Measurements from ENCODE around the gene PNPLA7.
A peak's percentile ranks its signal among the peaks of the same experiment; 100 is the strongest.
"Not testable (repeated sequence)": the region's sequence is repeated elsewhere in the genome, so short reads cannot be mapped to it uniquely, and the experiment has no call there.

The PNPLA7 gene

DNA sequence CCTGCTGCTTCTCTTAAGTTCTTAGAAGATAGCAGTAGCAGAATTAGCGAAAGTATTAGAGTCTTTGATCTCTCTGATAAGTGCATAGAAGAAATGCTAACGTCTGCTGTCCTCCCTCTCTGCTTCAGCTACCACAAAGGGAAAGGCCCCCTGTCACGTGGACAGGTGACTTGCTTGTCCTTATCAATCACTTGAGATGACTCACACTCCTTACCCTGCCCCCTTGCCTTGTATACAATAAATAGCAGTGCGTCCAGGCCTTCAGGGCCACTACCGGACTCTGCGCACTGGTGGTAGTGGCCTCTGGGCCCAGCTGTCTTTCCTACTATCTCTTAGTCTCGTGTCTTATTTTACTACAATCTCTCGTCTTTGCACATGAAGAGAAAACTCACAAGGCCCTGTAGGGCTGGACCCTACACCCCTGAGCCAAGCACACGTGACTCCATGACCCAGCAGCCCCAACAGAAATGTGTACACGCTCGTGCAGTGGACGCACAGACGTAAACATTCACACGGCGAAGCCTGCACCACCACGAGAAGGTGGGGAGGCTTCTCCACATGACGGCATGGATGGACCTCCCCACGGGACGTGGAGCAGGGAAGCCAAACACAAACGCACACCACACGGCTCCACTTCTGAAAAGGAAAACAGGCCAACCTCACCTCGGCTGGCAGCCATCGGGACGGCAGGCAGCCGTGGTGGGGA is 38.3 kb downstream of the PNPLA7 start:
- no peak for DNase-seq

- DNase-seq = not testable (repeated sequence)
Observed at GRCh38 chr9:137511126-137511525, 39.1 kb downstream of the PNPLA7 start.

- DNase-seq = no peak
Observed at GRCh38 chr9:137509198-137509597, 41.0 kb downstream of the PNPLA7 start.

GRCh38 chr9:137506702-137507171 is 43.5 kb downstream of the PNPLA7 start:
- DNase-seq = no peak

DNA sequence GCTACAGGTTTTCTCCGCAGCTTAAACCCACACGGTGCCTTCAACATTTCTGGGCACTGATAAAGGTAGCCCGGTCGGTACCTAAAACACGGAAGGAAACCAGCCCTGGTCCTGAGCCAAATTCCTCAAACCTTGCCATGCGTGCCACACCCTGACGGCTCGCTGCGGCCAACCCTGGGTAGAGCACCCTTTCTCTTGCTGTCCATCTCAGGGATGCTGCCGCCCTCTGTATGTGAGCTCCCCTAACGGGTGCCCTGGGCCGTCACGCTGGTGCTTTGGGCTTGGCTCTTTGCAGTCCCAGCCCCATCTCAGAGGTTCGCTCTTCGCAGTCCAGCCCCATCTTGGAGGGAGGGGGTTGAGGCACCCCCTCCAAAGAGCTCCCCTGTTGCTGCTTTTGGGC is 43.9 kb downstream of the PNPLA7 start:
- no peak for DNase-seq

- DNase-seq = no peak
Observed at GRCh38 chr9:137505421-137506140, 44.6 kb downstream of the PNPLA7 start.

DNA sequence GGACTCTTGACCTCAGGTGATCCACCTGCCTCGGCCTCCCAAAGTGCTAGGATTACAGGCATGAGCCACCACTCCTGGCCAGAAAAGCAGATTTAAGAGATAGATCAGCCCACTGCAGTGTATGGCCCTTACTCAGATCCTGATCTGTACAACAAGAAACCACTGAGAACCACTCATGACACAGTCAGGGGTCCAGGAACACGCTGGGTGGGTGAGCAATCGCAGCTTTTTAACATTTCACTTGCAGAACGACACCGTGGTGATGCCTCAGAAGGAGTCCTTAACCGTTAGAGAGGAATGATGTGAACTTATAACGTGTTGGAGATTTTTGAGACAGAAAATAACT is 45.8 kb downstream of the PNPLA7 start:
- DNase-seq = no peak

DNA sequence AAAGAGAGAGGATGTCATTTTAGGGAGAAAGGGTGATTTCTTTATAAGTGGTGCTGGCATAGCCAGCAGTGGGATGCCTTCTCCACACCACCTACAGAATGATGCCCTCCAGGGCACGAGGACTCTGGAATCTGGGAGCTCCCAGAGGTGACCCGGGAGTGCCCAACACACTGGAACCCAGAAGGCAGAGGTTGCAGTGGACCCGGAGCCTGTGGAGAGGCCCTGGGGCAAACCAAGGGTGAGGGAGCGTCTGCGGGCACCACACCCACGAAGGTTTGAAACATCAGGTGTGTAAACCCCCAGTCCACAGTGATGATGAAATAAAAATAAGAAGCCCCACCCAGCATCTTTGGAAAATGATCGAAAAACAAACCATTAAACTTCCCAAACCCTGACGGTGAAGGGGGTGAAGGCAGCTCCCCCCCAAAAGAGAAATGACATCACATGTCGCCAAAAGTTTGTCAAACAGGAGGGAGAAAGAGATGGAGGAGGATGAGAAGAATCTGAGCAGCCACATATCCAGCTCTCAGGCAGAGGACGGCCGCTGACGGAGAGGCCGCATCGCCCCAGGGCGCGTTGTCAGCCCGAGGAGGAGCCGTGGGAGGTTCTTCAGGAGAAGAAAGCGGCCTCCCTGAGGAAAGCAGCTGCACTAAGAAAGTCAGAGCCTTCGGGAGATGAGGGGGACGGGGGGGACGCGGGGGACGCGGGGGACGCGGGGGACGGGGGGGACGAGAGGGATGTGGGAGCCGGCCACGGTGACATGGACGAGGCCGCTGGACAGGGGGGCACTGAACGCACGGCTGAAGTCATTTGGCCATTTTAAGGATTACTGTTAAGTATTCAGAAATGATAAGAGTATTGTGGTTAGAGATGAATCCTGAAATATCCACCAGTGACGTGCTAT is 47.9 kb downstream of the PNPLA7 start:
- no peak for DNase-seq

GRCh38 chr9:137501457-137501856 is 48.7 kb downstream of the PNPLA7 start:
- DNase-seq = no peak

DNA sequence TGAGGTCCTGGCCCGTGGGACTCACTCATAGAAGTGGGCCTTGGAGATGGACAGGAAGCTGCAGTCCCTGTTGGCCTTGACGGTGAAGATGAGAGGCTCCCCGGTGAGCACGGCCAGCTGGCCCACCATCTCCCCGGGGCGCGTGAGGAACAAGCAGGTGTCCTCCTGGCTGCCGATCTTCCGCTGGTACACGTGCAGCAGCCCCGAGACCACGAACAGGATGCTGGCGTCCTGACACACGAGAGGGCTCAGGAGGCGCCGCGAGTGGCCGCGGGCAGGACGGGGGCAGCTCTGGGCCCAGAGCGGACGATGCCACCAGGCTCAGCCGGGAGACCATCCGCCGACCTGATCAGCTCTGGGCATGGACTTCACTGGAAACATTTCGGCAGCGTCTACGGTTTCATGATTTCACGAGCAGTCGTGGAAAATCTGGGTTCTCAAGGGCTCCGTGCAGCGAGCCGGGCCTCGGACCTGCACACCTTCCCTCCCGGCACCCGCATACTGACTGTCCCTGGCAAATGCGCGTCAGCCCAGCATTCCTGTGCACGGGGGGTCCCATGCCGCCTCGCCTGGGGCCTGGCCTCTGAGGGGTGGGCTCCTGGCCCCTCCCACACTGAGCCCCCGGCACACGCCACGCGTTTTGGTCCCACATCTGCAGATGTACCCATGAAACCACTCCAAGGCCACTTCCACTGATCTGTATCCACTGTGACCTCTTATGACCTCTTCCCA is 49.4 kb downstream of the PNPLA7 start:
- DNase-seq = no peak

DNA sequence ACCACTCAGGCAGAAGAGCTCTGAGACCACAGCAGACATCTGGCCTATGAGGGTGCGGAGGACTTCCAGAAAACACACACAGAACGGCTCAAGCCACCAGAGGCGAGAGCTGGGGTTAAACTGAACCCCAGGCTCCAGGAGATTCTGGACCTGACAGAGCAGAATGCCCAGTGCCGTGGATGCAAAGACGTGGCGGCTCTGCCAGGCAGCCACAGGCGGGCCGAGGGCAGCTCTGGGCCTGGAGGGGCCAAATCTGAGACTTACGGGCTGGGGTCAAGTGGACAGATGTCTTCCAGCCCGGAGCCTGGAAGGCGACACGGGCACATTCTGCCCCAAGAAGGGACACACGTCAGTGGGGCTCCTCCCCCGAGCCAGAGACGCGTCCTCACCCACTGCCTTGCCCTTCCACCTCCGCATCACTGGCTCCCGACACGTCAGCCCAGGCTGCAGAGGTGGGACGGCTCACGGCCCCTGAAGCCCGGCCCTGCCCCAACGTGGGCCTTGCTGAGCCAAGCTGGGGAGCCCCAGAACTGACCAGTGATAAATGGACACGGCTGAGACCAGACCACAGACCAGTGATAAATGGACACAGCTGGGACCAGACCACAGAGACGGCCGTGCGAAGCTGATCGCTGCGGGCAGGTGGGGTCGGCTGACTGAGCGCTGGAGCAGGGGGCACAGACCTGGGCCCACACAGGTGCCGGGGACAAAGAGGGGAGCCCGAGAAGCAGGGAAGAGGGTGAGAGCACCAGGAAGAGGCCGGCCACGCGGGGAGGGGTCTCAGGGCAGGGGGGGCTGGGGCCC is 50.1 kb downstream of the PNPLA7 start:
- no peak for DNase-seq

DNA sequence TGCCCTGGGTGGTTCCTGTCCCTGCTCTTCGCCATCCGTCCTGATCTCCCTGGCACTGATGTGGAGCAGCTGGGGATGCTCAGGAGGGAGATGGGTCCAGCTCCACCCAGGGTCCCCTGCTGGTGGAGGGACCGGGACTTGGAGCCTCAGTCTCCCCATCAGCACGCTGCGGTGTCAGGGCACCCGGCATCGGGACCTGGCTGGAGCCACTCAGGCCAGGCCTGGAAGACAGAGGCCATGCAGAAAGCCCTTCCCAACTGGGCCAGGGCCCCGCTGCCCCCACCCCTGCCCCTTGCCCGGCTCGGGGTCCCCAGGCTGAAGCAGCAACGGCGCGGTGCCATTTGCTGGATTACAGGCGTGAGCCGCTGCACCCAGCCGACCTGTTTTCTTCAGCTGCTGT is 50.8 kb downstream of the PNPLA7 start:
- DNase-seq = no peak

- no peak for DNase-seq
Observed at GRCh38 chr9:137498720-137499150, 51.5 kb downstream of the PNPLA7 start.

- no peak for DNase-seq
Observed at GRCh38 chr9:137497921-137498719, 52.1 kb downstream of the PNPLA7 start.

GRCh38 chr9:137496601-137497375 is 53.4 kb downstream of the PNPLA7 start:
- no peak for DNase-seq

GRCh38 chr9:137494550-137495351 is 55.5 kb downstream of the PNPLA7 start:
- no peak for DNase-seq

DNA sequence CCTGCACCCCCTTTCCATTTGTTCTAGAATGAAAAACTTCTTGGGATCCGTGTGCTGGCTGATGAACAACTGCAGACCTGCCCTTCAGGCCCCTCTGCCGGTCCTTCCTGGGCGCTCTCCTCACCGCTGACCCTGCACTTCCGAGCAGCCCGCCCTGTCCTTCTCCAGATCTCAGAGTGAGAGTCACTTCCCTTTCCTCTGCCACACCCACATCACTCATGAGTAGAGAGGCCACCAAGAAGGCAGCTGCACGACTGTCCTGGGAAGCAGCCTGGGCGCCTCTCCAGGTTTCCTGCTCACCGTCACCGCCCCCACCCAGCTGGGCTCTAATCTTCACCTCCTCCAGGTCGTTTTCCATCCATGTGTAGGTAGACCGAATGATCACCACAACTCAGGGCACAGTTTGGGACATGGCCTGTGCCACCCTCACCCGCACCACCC is 56.1 kb downstream of the PNPLA7 start:
- peak; percentile 61 for DNase-seq

GRCh38 chr9:137493364-137494103 is 56.7 kb downstream of the PNPLA7 start:
- DNase-seq = no peak

Data from RPMI8226 (cell line).